NAMALWA (cell line): ENCODE results near the gene CACNG8.

Experiments
- DNase-seq: peaks from one replicate; pipeline ENCODE4 v3.0.0-alpha.2; 2015; ENCODE audit warnings: low spot score

Gene CACNG8

GRCh38 chr19:53992815-53993214 is 30.1 kb downstream of the CACNG8 start:
- no peak for DNase-seq

- no peak for DNase-seq
These were observed 30.7 kb downstream of the CACNG8 start for GRCh38 chr19:53993448-53993847.

- DNase-seq, result no peak
These were observed 32.1 kb downstream of the CACNG8 start for GRCh38 chr19:53994811-53995210.

- no peak for DNase-seq
These were observed 35.5 kb downstream of the CACNG8 start for GRCh38 chr19:53998223-53998622.

GRCh38 chr19:53999694-54000093 is 37.0 kb downstream of the CACNG8 start:
- DNase-seq, result no peak

GRCh38 chr19:54001496-54001895 is 38.8 kb downstream of the CACNG8 start:
- DNase-seq, result no peak

- no peak for DNase-seq
These were observed 40.0 kb downstream of the CACNG8 start for GRCh38 chr19:54002495-54003315.

- no peak for DNase-seq
These were observed 46.7 kb downstream of the CACNG8 start for GRCh38 chr19:54009440-54009839.

GRCh38 chr19:54010474-54010873 is 47.7 kb downstream of the CACNG8 start:
- DNase-seq, result no peak

- no peak for DNase-seq
These were observed 48.9 kb downstream of the CACNG8 start for GRCh38 chr19:54011507-54012211.

- DNase-seq, result peak; percentile 17
These were observed 51.1 kb downstream of the CACNG8 start for GRCh38 chr19:54013866-54014265.

GRCh38 chr19:54014920-54015560 is 52.3 kb downstream of the CACNG8 start:
- DNase-seq, result no peak

GRCh38 chr19:54017261-54017660 is 54.5 kb downstream of the CACNG8 start:
- DNase-seq, result no peak

- DNase-seq, result no peak
These were observed 58.6 kb downstream of the CACNG8 start for GRCh38 chr19:54021363-54021762.

GRCh38 chr19:54021932-54022331 is 59.2 kb downstream of the CACNG8 start:
- no peak for DNase-seq

- DNase-seq, result no peak
These were observed 60.5 kb downstream of the CACNG8 start for GRCh38 chr19:54023191-54023590.

- DNase-seq, result no peak
These were observed 61.9 kb downstream of the CACNG8 start for GRCh38 chr19:54024660-54025059.

GRCh38 chr19:54026656-54027055 is 63.9 kb downstream of the CACNG8 start:
- DNase-seq, result no peak

- DNase-seq, result no peak
These were observed 66.6 kb downstream of the CACNG8 start for GRCh38 chr19:54029301-54029700.

- DNase-seq, result peak; percentile 74
These were observed 67.3 kb downstream of the CACNG8 start for GRCh38 chr19:54029930-54030490.

- peak; percentile 53 for DNase-seq
These were observed 68.3 kb downstream of the CACNG8 start for GRCh38 chr19:54030895-54031586.
